PC-9 (cell line): ENCODE measurements around the gene PTX4.

Experiments used
- EZH2 ChIP-seq: fragments of 200-600 bp; sonication (generic); IDR thresholded peaks from 2 replicates; pipeline ENCODE4 v1.8.0; 2017; ENCODE audit warnings: antibody characterized with exemption, low read depth
- TF ChIP-seq, protein P1 (sequence below): fragments of 200-600 bp; sonication (generic); conservative IDR thresholded peaks from 2 replicates; pipeline ENCODE4 v1.6.1; 2017; ENCODE audit warnings: mixed run types, antibody characterized with exemption, mild to moderate bottlenecking, moderate library complexity

- TF ChIP-seq, protein P1, sequence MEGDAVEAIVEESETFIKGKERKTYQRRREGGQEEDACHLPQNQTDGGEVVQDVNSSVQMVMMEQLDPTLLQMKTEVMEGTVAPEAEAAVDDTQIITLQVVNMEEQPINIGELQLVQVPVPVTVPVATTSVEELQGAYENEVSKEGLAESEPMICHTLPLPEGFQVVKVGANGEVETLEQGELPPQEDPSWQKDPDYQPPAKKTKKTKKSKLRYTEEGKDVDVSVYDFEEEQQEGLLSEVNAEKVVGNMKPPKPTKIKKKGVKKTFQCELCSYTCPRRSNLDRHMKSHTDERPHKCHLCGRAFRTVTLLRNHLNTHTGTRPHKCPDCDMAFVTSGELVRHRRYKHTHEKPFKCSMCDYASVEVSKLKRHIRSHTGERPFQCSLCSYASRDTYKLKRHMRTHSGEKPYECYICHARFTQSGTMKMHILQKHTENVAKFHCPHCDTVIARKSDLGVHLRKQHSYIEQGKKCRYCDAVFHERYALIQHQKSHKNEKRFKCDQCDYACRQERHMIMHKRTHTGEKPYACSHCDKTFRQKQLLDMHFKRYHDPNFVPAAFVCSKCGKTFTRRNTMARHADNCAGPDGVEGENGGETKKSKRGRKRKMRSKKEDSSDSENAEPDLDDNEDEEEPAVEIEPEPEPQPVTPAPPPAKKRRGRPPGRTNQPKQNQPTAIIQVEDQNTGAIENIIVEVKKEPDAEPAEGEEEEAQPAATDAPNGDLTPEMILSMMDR: no peak
- no peak for TF ChIP-seq EZH2
These were observed 21.5 kb upstream of the PTX4 start for GRCh38 chr16:1510272-1510671.
